Liver (tissue), 9 donors: ENCODE results near the gene KRT71. TPM values are rescaled to one million over a fixed set of nuclear protein-coding genes. Genes with fewer than 3 reads are reported as not detected.

Experiments
- DNase-seq: peaks from one replicate; pipeline ENCODE4 v3.0.0-alpha.2; 2017; ENCODE audit warnings: low spot score
- H3K27ac ChIP-seq, 2 donors: one replicate each; pipeline ENCODE4 v1.7.0; 2013; ENCODE audit warnings: inconsistent platforms in 2 of 2, low read length in 2 of 2, control low read depth in 1 of 2, low read depth in 1 of 2, mild to moderate bottlenecking in 1 of 2
- H3K27me3 ChIP-seq, 4 donors: one replicate each; pipeline versions ENCODE4 v1.6.1 to v1.7.0; 2013; ENCODE audit warnings: low read length in 3 of 4, inconsistent platforms in 1 of 4, mild to moderate bottlenecking in 1 of 4, moderate library complexity in 1 of 4; ENCODE audit not compliant: control insufficient read depth in 4 of 4, insufficient read depth in 4 of 4
- H3K36me3 ChIP-seq, 4 donors: one replicate each; pipeline versions ENCODE4 v1.6.1 to v1.7.0; 2013; ENCODE audit warnings: low read length in 3 of 4, mild to moderate bottlenecking in 3 of 4, low read depth in 1 of 4, moderate library complexity in 1 of 4; ENCODE audit not compliant: control insufficient read depth in 4 of 4, insufficient read depth in 3 of 4
- H3K4me1 ChIP-seq, 4 donors: one replicate each; pipeline versions ENCODE4 v1.6.1 to v1.7.0; 2013; ENCODE audit warnings: low read length in 3 of 4, mild to moderate bottlenecking in 3 of 4, moderate library complexity in 1 of 4; ENCODE audit not compliant: control insufficient read depth in 4 of 4, insufficient read depth in 4 of 4
- H3K4me3 ChIP-seq, 3 donors: one replicate each; pipeline versions ENCODE4 v1.6.1 to v1.7.0; 2013; ENCODE audit warnings: low read length in 3 of 3, control low read depth in 1 of 3, low read depth in 1 of 3, mild to moderate bottlenecking in 1 of 3
- H3K9ac ChIP-seq, 2 donors: one replicate each; pipeline ENCODE4 v1.7.0; 2013; ENCODE audit warnings: low read length in 2 of 2, mild to moderate bottlenecking in 2 of 2, moderate library complexity in 2 of 2, control low read depth in 1 of 2, low read depth in 1 of 2
- H3K9me3 ChIP-seq, 4 donors: one replicate each; pipeline versions ENCODE4 v1.6.1 to v1.7.0; 2013; ENCODE audit warnings: low read length in 3 of 4; ENCODE audit not compliant: control insufficient read depth in 4 of 4
- ATF3 ChIP-seq: IDR thresholded peaks from 2 replicates; pipeline ENCODE4 v1.6.1; 2016; ENCODE audit warnings: antibody characterized with exemption
- EGR1 ChIP-seq, 2 donors: IDR thresholded peaks; 2 replicates each; pipeline ENCODE4 v1.6.1; 2016 to 2018; ENCODE audit warnings: antibody characterized with exemption in 2 of 2, low read depth in 2 of 2
- FOXA1 ChIP-seq: IDR thresholded peaks from 2 replicates; pipeline ENCODE4 v1.6.1; 2016; ENCODE audit warnings: antibody characterized with exemption
- FOXA2 ChIP-seq: IDR thresholded peaks from 2 replicates; pipeline ENCODE4 v1.6.1; 2016; ENCODE audit warnings: antibody characterized with exemption
- GABPA ChIP-seq, 2 donors: IDR thresholded peaks in 1 of 2; conservative IDR thresholded peaks in 1 of 2; 2 replicates each; pipeline ENCODE4 v1.6.1; 2016; ENCODE audit warnings: antibody characterized with exemption in 2 of 2, mild to moderate bottlenecking in 1 of 2, moderate library complexity in 1 of 2
- HNF4A ChIP-seq, 2 donors: conservative IDR thresholded peaks; 2 replicates each; pipeline ENCODE4 v1.6.1; 2016; ENCODE audit warnings: antibody characterized with exemption in 2 of 2, mild to moderate bottlenecking in 2 of 2
- HNF4G ChIP-seq: IDR thresholded peaks from 2 replicates; pipeline ENCODE4 v1.6.1; 2016; ENCODE audit warnings: antibody characterized with exemption
- JUND ChIP-seq, 2 donors: IDR thresholded peaks; 2 replicates each; pipeline ENCODE4 v1.6.1; 2016; ENCODE audit warnings: antibody characterized with exemption in 2 of 2
- MAX ChIP-seq: IDR thresholded peaks from 2 replicates; pipeline ENCODE4 v1.6.1; 2016; ENCODE audit warnings: antibody characterized with exemption
- NR2F2 ChIP-seq: IDR thresholded peaks from 2 replicates; pipeline ENCODE4 v1.6.1; 2016; ENCODE audit warnings: antibody characterized with exemption
- RAD21 ChIP-seq, 2 donors: IDR thresholded peaks; 2 replicates each; pipeline ENCODE4 v1.6.1; 2016; ENCODE audit warnings: antibody characterized with exemption in 2 of 2, mild to moderate bottlenecking in 2 of 2
- REST ChIP-seq: IDR thresholded peaks from 2 replicates; pipeline ENCODE4 v1.6.1; 2016; ENCODE audit warnings: antibody characterized with exemption, mild to moderate bottlenecking
- RXRA ChIP-seq, 2 donors: IDR thresholded peaks; 2 replicates each; pipeline ENCODE4 v1.6.1; 2017 to 2018; ENCODE audit warnings: antibody characterized with exemption in 2 of 2, mild to moderate bottlenecking in 1 of 2
- SP1 ChIP-seq: IDR thresholded peaks from 2 replicates; pipeline ENCODE4 v1.6.1; 2018; ENCODE audit warnings: antibody characterized with exemption, mild to moderate bottlenecking
- TAF1 ChIP-seq: conservative IDR thresholded peaks from 2 replicates; pipeline ENCODE4 v1.6.1; 2016; ENCODE audit warnings: antibody characterized with exemption, mild to moderate bottlenecking
- YY1 ChIP-seq: IDR thresholded peaks from 2 replicates; pipeline ENCODE4 v1.6.1; 2016; ENCODE audit warnings: antibody characterized with exemption, mild to moderate bottlenecking
- ZBTB33 ChIP-seq: IDR thresholded peaks from 2 replicates; pipeline ENCODE4 v1.6.1; 2016; ENCODE audit warnings: antibody characterized with exemption
- WGBS: extraction: QIAGEN DNeasy Blood & Tissue Kit; methylation state at CpG from one replicate; pipeline ENCODE4 v1.1.7; 2013; 5-methylcytosine and 5-hydroxymethylcytosine counted together
- polyA plus RNA-seq, 2 donors: library from polyadenylated mRNA; stranded (reverse) in 1 of 2; unstranded in 1 of 2; fragments of 200-250 nt in 1 of 2; fragments of >200 nt in 1 of 2; fragmentation: Nextera tagmentation in 1 of 2; extraction: Ambion mirVana in 1 of 2; gene quantifications; one replicate each; pipeline versions ENCODE4 v1.2.1 to v1.2.3, GENCODE V29; 2013 to 2015
- total RNA-seq, 2 donors: library from RNA; depleted of rRNA; stranded (reverse); fragments of >200 nt; gene quantifications; one replicate each; pipeline ENCODE4 v1.2.3, GENCODE V29; 2014
- TF ChIP-seq, protein P1 (sequence below): fragments of 150-350 bp; IDR thresholded peaks from 2 replicates; pipeline ENCODE4 v1.5.1; 2017; ENCODE audit warnings: improper control_type of control experiment, low read depth, low read length; ENCODE audit not compliant: missing input control
- donor health status: healthy.
- donor health status: healthy.
- donor health status: healthy.
- donor health status: healthy.
- donor health status: healthy.

Gene KRT71
- total and polyA plus RNA-seq, 4 donors, result not detected

DNA sequence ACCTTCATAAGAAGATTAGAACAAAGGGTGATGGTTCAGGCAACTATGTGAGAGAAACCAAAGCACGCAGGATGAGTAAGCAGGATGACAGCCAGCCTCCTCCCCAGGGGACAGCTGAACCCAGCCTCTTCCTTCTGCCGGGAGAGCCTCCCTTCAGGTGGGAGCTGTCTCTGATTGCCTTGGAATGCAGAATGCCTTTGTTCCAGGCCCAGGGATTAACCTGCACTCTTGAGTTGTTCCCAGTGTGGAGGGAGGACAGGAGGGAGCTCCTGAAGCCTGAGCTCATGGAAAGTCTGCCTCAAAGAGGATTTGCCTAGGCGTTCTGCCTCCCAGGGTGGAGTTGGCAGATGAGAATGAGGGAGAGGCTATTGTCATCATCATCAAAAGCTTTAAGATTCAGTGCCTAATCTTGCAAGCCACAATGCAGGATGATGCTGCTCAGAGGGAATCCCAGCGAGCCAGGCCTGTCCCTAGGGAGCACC is 56.3 kb downstream of the KRT71 start:
- H3K36me3 ChIP-seq, result no peaks in the 10 kb centered on the region
- no peaks in the 10 kb centered on the region for H3K9me3 ChIP-seq
- H3K27me3 ChIP-seq, result peaks cover 0 to 9% (median 0%) of the 10 kb centered on the region in 4 donors
- no peak overlapping the region for H3K4me3 ChIP-seq
- no peaks in the 10 kb centered on the region for H3K4me1 ChIP-seq
- no peak overlapping the region for H3K27ac ChIP-seq
- WGBS, result 85% methylated on average over 4 of the region's 4 CpGs
- DNase-seq, result no peak
- no peak overlapping the region for H3K9ac ChIP-seq
- TF ChIP-seq TAF1, result no peak
- TF ChIP-seq HNF4G, result no peak
- no peak for TF ChIP-seq MAX
- no peak for TF ChIP-seq GABPA (IDR thresholded peaks at IDR 0.05 in 1 of 2, conservative IDR thresholded peaks at IDR 0.05 in 1 of 2)
- TF ChIP-seq SP1, result no peak
- TF ChIP-seq ATF3, result no peak
- TF ChIP-seq, protein P1, sequence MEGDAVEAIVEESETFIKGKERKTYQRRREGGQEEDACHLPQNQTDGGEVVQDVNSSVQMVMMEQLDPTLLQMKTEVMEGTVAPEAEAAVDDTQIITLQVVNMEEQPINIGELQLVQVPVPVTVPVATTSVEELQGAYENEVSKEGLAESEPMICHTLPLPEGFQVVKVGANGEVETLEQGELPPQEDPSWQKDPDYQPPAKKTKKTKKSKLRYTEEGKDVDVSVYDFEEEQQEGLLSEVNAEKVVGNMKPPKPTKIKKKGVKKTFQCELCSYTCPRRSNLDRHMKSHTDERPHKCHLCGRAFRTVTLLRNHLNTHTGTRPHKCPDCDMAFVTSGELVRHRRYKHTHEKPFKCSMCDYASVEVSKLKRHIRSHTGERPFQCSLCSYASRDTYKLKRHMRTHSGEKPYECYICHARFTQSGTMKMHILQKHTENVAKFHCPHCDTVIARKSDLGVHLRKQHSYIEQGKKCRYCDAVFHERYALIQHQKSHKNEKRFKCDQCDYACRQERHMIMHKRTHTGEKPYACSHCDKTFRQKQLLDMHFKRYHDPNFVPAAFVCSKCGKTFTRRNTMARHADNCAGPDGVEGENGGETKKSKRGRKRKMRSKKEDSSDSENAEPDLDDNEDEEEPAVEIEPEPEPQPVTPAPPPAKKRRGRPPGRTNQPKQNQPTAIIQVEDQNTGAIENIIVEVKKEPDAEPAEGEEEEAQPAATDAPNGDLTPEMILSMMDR, result no peak
- TF ChIP-seq NR2F2, result no peak
- no peak for TF ChIP-seq RAD21 (IDR thresholded peaks at IDR 0.05)
- TF ChIP-seq HNF4A (conservative IDR thresholded peaks at IDR 0.05), result no peak

- 75% methylated on average over 2 of the region's 2 CpGs for WGBS
- Histone ChIP-seq H3K4me1 (no peaks in the 10 kb centered on the region), H3K9me3 (no peaks in the 10 kb centered on the region), H3K4me3 (no peak overlapping the region), H3K36me3 (no peaks in the 10 kb centered on the region), H3K27ac (no peak overlapping the region), H3K27me3 (peaks cover 0 to 9% (median 0%) of the 10 kb centered on the region in 4 donors), H3K9ac (no peak overlapping the region)
- no peak for TF ChIP-seq JUND (IDR thresholded peaks at IDR 0.05)
- no peak for TF ChIP-seq RAD21 (IDR thresholded peaks at IDR 0.05)
- no peak for TF ChIP-seq REST
- no peak for TF ChIP-seq RXRA (IDR thresholded peaks at IDR 0.05)
- TF ChIP-seq EGR1 (IDR thresholded peaks at IDR 0.05; ENCODE audit: low read depth in 2 of 2), result no peak
- TF ChIP-seq, protein P1, result no peak
- TF ChIP-seq MAX, result no peak
- no peak for TF ChIP-seq HNF4G
- TF ChIP-seq GABPA (IDR thresholded peaks at IDR 0.05 in 1 of 2, conservative IDR thresholded peaks at IDR 0.05 in 1 of 2), result no peak
- no peak for TF ChIP-seq YY1
- TF ChIP-seq ATF3, result no peak
- TF ChIP-seq SP1, result no peak
- no peak for TF ChIP-seq TAF1
- TF ChIP-seq FOXA2, result no peak
- TF ChIP-seq HNF4A (conservative IDR thresholded peaks at IDR 0.05), result no peak
- TF ChIP-seq NR2F2, result no peak
- TF ChIP-seq FOXA1, result no peak
- TF ChIP-seq ZBTB33, result no peak
- no peak for DNase-seq
These were observed 56.9 kb downstream of the KRT71 start for GRCh38 chr12:52496054-52496453.
